DOHH2 (cell line): Measurements from ENCODE around the gene DCAF8L2.

Experiments
- H3F3A ChIP-seq: fragments of 200-600 bp; sonication (generic), shearing (Covaris generic); 2 replicates; pipeline ENCODE4 v1.6.0; 2016; ENCODE audit warnings: antibody characterized with exemption, mild to moderate bottlenecking; ENCODE audit not compliant: control insufficient read depth, insufficient read depth
- H3K27ac ChIP-seq: fragments of 200-600 bp; sonication (generic); 2 replicates; pipeline ENCODE4 v1.5.1; 2014; ENCODE audit warnings: low read depth, mild to moderate bottlenecking, low read length, moderate library complexity
- H3K27me3 ChIP-seq: fragments of 200-600 bp; sonication (generic); 2 replicates; pipeline ENCODE4 v1.6.1; 2014; ENCODE audit warnings: mild to moderate bottlenecking, low read length, mixed read lengths; ENCODE audit not compliant: control insufficient read depth
- H3K36me3 ChIP-seq: fragments of 200-600 bp; sonication (generic); 2 replicates; pipeline ENCODE4 v1.6.1; 2014; ENCODE audit warnings: mild to moderate bottlenecking, low read length, moderate library complexity, mixed read lengths; ENCODE audit not compliant: control insufficient read depth
- H3K4me1 ChIP-seq: fragments of 200-600 bp; sonication (generic); 2 replicates; pipeline ENCODE4 v1.6.1; 2014; ENCODE audit warnings: mild to moderate bottlenecking, low read length, mixed read lengths; ENCODE audit not compliant: control insufficient read depth
- H3K4me2 ChIP-seq: fragments of 200-600 bp; sonication (generic); 2 replicates; pipeline ENCODE4 v1.6.0; 2014; ENCODE audit warnings: mild to moderate bottlenecking, low read length, moderate library complexity
- H3K4me3 ChIP-seq: fragments of 200-600 bp; sonication (generic); 2 replicates; pipeline ENCODE4 v1.5.1; 2014; ENCODE audit warnings: mild to moderate bottlenecking, low read length, mixed read lengths
- H3K79me2 ChIP-seq: fragments of 200-600 bp; sonication (generic); 2 replicates; pipeline ENCODE4 v1.6.1; 2014; ENCODE audit warnings: mild to moderate bottlenecking, low read length, mixed read lengths; ENCODE audit not compliant: control insufficient read depth
- H3K9me2 ChIP-seq: fragments of 200-600 bp; sonication (generic); replicated peaks from 2 replicates; pipeline ENCODE4 v1.6.1; 2014; ENCODE audit warnings: mild to moderate bottlenecking, low read length, mixed read lengths; ENCODE audit not compliant: control insufficient read depth
- H3K9me3 ChIP-seq: fragments of 200-600 bp; sonication (generic); 2 replicates; pipeline ENCODE4 v1.6.1; 2014; ENCODE audit warnings: antibody characterized with exemption, low read length, mixed read lengths; ENCODE audit not compliant: control insufficient read depth, insufficient read depth
- H4K20me1 ChIP-seq: fragments of 200-600 bp; sonication (generic); 2 replicates; pipeline ENCODE4 v1.6.0; 2014; ENCODE audit warnings: low read depth, mild to moderate bottlenecking, antibody characterized with exemption, low read length, moderate library complexity; ENCODE audit not compliant: control insufficient read depth, insufficient read depth
- CTCF ChIP-seq: fragments of 200-600 bp; sonication (generic); IDR thresholded peaks from one replicate; pipeline ENCODE4 v1.5.1; 2014; ENCODE audit warnings: antibody characterized with exemption, mild to moderate bottlenecking, low read depth, low read length; ENCODE audit not compliant: poor library complexity, severe bottlenecking
- EZH2phosphoT487 ChIP-seq: fragments of 200-600 bp; sonication (generic); IDR thresholded peaks from 2 replicates; pipeline ENCODE4 v1.6.1; 2017; ENCODE audit warnings: borderline replicate concordance, mild to moderate bottlenecking, antibody characterized with exemption, low read length, moderate library complexity, mixed read lengths

DCAF8L2 gene

GRCh38 chrX:27675493-27675892 is 85.3 kb downstream of the DCAF8L2 start:
- Histone ChIP-seq H3K79me2 (no peaks in the 10 kb centered on the region), H3K27ac (no peak overlapping the region), H3K9me2 (no peaks in the 10 kb centered on the region), H3F3A (no peaks in the 10 kb centered on the region), H4K20me1 (no peaks in the 10 kb centered on the region), H3K36me3 (no peaks in the 10 kb centered on the region), H3K4me3 (no peak overlapping the region), H3K9me3 (no peaks in the 10 kb centered on the region), H3K27me3 (no peaks in the 10 kb centered on the region), H3K4me1 (no peaks in the 10 kb centered on the region), H3K4me2 (no peak overlapping the region)
- TF ChIP-seq EZH2phosphoT487 (no peak), CTCF (no peak)

GRCh38 chrX:27679281-27679680 is 89.1 kb downstream of the DCAF8L2 start:
- Histone ChIP-seq H3K27me3 (no peaks in the 10 kb centered on the region), H3K79me2 (no peaks in the 10 kb centered on the region), H3K4me1 (no peaks in the 10 kb centered on the region), H4K20me1 (no peaks in the 10 kb centered on the region), H3K27ac (no peak overlapping the region), H3K9me2 (no peaks in the 10 kb centered on the region), H3K4me2 (no peak overlapping the region), H3K9me3 (no peaks in the 10 kb centered on the region), H3K36me3 (no peaks in the 10 kb centered on the region), H3K4me3 (no peak overlapping the region), H3F3A (no peaks in the 10 kb centered on the region)
- TF ChIP-seq EZH2phosphoT487 = no peak
- TF ChIP-seq CTCF = no peak

- Histone ChIP-seq H3K36me3 (no peaks in the 10 kb centered on the region), H3K4me1 (no peaks in the 10 kb centered on the region)
Observed at GRCh38 chrX:27680726-27681125, 90.6 kb downstream of the DCAF8L2 start.

More at GRCh38 chrX:27680726-27681125, 90.6 kb downstream of the DCAF8L2 start:
- Histone ChIP-seq H3K9me2 (no peaks in the 10 kb centered on the region), H3K4me3 (no peak overlapping the region), H3F3A (no peaks in the 10 kb centered on the region), H3K4me2 (no peak overlapping the region), H3K27me3 (no peaks in the 10 kb centered on the region), H3K9me3 (no peaks in the 10 kb centered on the region), H3K79me2 (no peaks in the 10 kb centered on the region), H4K20me1 (no peaks in the 10 kb centered on the region), H3K27ac (no peak overlapping the region)
- TF ChIP-seq EZH2phosphoT487 (no peak), CTCF (no peak)
